SU-DHL-6 (cell line): ENCODE measurements around the gene PRDM16.

Experiments
- H2AFZ ChIP-seq: fragments of 200-600 bp; sonication (generic); 2 replicates; pipeline ENCODE4 v1.6.1; 2014; ENCODE audit warnings: low read depth, mild to moderate bottlenecking, moderate library complexity, mixed read lengths, antibody characterized with exemption, low read length; ENCODE audit not compliant: severe bottlenecking
- H3F3A ChIP-seq: fragments of 200-600 bp; shearing (Covaris generic); 2 replicates; pipeline ENCODE4 v1.6.0; 2016; ENCODE audit warnings: antibody characterized with exemption, mild to moderate bottlenecking; ENCODE audit not compliant: insufficient read depth
- H3K27ac ChIP-seq: fragments of 200-600 bp; sonication (generic); 2 replicates; pipeline ENCODE4 v1.5.1; 2016; ENCODE audit warnings: low read depth, mild to moderate bottlenecking, low read length, moderate library complexity, mixed read lengths
- H3K27me3 ChIP-seq: fragments of 200-600 bp; sonication (generic), shearing (Covaris generic); 2 replicates; pipeline ENCODE4 v1.6.0; 2014; ENCODE audit warnings: mild to moderate bottlenecking, low read length
- H3K36me3 ChIP-seq: fragments of 200-600 bp; sonication (generic); 2 replicates; pipeline ENCODE4 v1.6.1; 2014; ENCODE audit warnings: mild to moderate bottlenecking, low read length, mixed read lengths
- H3K4me2 ChIP-seq: fragments of 300-600, 200-600 bp; shearing (Covaris generic), sonication (generic); 2 replicates; pipeline ENCODE4 v1.6.0; 2014; ENCODE audit warnings: low read length, low read depth, mild to moderate bottlenecking; ENCODE audit not compliant: poor library complexity, severe bottlenecking
- H3K4me3 ChIP-seq: fragments of 200-600 bp; sonication (generic); 2 replicates; pipeline ENCODE4 v1.5.1; 2014; ENCODE audit warnings: antibody characterized with exemption, low read length, mild to moderate bottlenecking, mixed read lengths; ENCODE audit not compliant: insufficient read depth, poor library complexity, severe bottlenecking
- H3K79me2 ChIP-seq: fragments of 200-600 bp; sonication (generic); 2 replicates; pipeline ENCODE4 v1.6.1; 2014; ENCODE audit warnings: mild to moderate bottlenecking, low read length, moderate library complexity; ENCODE audit not compliant: insufficient read depth
- H3K9ac ChIP-seq: fragments of 200-600 bp; sonication (generic); 2 replicates; pipeline ENCODE4 v1.7.0; 2014; ENCODE audit warnings: mild to moderate bottlenecking, low read length
- H3K9me2 ChIP-seq: fragments of 200-600 bp; sonication (generic); replicated peaks from 2 replicates; pipeline ENCODE4 v1.6.1; 2014; ENCODE audit warnings: low read length; ENCODE audit not compliant: insufficient read depth
- H3K9me3 ChIP-seq: fragments of 200-600 bp; sonication (generic); 2 replicates; pipeline ENCODE4 v1.6.1; 2014; ENCODE audit warnings: low read length, mixed read lengths; ENCODE audit not compliant: insufficient read depth
- H4K20me1 ChIP-seq: fragments of 200-600 bp; sonication (generic); 2 replicates; pipeline ENCODE4 v1.6.1; 2014; ENCODE audit warnings: low read depth, mild to moderate bottlenecking, antibody characterized with exemption, low read length, moderate library complexity, mixed read lengths
- EZH2phosphoT487 ChIP-seq: fragments of 200-600 bp; sonication (generic), shearing (Covaris generic); conservative IDR thresholded peaks from 2 replicates; pipeline ENCODE4 v1.6.1; 2018; ENCODE audit warnings: mild to moderate bottlenecking, antibody characterized with exemption, low read length, moderate library complexity, mixed read lengths
- TF ChIP-seq, protein P1 (sequence below): fragments of 200-600 bp; sonication (generic); IDR thresholded peaks from one replicate; pipeline ENCODE4 v1.5.1; 2017; ENCODE audit warnings: antibody characterized with exemption, mild to moderate bottlenecking, low read length, moderate library complexity; ENCODE audit not compliant: insufficient read depth, poor library complexity, severe bottlenecking

Gene PRDM16

DNA sequence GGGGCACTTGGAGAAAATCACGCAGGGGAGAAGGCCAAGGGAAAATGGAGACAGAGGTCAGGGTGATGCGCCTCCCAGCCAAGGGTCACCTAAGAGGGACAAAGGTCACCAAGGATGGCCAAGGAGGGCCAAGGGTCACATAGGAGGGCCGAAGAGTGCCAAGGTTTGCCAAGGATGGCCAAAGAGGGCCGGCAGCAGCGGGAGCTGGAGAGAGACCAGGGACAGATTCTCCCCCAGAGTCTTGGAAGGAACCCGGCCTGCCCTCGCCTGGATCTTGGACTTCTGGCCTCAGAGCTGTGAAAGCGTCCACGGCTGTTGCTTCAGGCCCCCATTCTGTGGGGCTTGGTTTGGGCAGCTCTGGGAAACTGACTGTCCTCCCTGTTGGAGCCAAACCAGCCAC, 359.9 kb downstream of the PRDM16 start:
- Histone ChIP-seq H3K79me2 (no peaks in the 10 kb centered on the region), H3K27ac (no peak overlapping the region), H3K36me3 (no peaks in the 10 kb centered on the region), H3K9me2 (no peaks in the 10 kb centered on the region), H3K9me3 (no peaks in the 10 kb centered on the region), H3K4me3 (no peak overlapping the region), H3K9ac (no peak overlapping the region), H3K4me2 (no peak overlapping the region), H2AFZ (no peak overlapping the region), H3K27me3 (no peaks in the 10 kb centered on the region), H3F3A (no peaks in the 10 kb centered on the region), H4K20me1 (no peaks in the 10 kb centered on the region)
- TF ChIP-seq, protein P1, sequence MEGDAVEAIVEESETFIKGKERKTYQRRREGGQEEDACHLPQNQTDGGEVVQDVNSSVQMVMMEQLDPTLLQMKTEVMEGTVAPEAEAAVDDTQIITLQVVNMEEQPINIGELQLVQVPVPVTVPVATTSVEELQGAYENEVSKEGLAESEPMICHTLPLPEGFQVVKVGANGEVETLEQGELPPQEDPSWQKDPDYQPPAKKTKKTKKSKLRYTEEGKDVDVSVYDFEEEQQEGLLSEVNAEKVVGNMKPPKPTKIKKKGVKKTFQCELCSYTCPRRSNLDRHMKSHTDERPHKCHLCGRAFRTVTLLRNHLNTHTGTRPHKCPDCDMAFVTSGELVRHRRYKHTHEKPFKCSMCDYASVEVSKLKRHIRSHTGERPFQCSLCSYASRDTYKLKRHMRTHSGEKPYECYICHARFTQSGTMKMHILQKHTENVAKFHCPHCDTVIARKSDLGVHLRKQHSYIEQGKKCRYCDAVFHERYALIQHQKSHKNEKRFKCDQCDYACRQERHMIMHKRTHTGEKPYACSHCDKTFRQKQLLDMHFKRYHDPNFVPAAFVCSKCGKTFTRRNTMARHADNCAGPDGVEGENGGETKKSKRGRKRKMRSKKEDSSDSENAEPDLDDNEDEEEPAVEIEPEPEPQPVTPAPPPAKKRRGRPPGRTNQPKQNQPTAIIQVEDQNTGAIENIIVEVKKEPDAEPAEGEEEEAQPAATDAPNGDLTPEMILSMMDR, result no peak
- no peak for TF ChIP-seq EZH2phosphoT487

DNA sequence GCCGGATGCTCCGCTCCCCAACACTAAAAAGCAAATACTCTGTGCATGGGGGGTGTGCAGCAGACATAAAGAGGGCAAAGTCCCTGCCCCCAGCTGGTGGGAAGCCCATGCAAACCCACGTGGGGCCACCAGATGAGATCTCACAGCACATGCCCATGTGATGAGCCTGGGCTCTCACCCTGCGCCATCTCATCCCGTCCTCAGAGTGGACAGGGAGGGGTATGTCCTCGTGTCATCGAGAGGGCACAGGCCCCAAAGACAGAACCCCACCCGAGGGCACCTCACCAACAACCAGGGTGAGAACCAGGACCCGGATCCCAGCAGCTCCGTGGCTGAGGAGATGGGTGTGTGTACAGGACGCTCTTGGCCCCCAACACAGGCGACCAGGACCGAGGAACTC, 360.3 kb downstream of the PRDM16 start:
- H3K9ac ChIP-seq, result no peak overlapping the region
- no peak overlapping the region for H3K27ac ChIP-seq
- TF ChIP-seq, protein P1, result no peak
- no peak for TF ChIP-seq EZH2phosphoT487
- no peaks in the 10 kb centered on the region for H3K79me2 ChIP-seq
- H4K20me1 ChIP-seq, result no peaks in the 10 kb centered on the region
- no peak overlapping the region for H2AFZ ChIP-seq
- H3K27me3 ChIP-seq, result no peaks in the 10 kb centered on the region
- no peaks in the 10 kb centered on the region for H3K9me2 ChIP-seq
- no peak overlapping the region for H3K4me2 ChIP-seq
- H3K4me3 ChIP-seq, result no peak overlapping the region
- H3F3A ChIP-seq, result no peaks in the 10 kb centered on the region
- H3K9me3 ChIP-seq, result no peaks in the 10 kb centered on the region
- H3K36me3 ChIP-seq, result no peaks in the 10 kb centered on the region

DNA sequence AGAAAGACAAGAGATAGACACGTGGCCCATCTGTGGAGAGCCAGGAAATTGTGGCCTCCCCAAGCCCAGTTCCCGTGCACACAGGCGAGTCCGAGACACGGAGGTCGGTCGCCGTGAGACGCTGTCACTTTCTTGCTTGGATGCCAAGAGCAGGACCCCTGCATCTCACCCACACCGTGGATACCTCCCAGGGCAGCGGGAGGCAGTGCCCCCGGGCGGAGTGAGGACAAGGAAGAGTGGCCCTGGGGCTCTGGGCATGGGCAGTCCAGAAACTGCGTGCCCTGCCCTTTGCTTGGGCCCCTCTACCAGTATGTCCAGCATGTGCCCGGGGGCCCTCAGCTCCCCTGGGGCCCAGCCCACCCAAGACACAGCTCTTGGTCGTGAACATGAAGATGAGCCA, 360.8 kb downstream of the PRDM16 start:
- no peaks in the 10 kb centered on the region for H3K9me2 ChIP-seq
- TF ChIP-seq, protein P1, result no peak
- TF ChIP-seq EZH2phosphoT487, result no peak
- H3K4me2 ChIP-seq, result no peak overlapping the region
- no peaks in the 10 kb centered on the region for H3K27me3 ChIP-seq
- H3K36me3 ChIP-seq, result no peaks in the 10 kb centered on the region
- H2AFZ ChIP-seq, result no peak overlapping the region
- no peak overlapping the region for H3K27ac ChIP-seq
- H3K9ac ChIP-seq, result no peak overlapping the region
- H3K79me2 ChIP-seq, result no peaks in the 10 kb centered on the region
- H3K4me3 ChIP-seq, result no peak overlapping the region
- H3F3A ChIP-seq, result no peaks in the 10 kb centered on the region
- no peaks in the 10 kb centered on the region for H3K9me3 ChIP-seq
- H4K20me1 ChIP-seq, result no peaks in the 10 kb centered on the region

DNA sequence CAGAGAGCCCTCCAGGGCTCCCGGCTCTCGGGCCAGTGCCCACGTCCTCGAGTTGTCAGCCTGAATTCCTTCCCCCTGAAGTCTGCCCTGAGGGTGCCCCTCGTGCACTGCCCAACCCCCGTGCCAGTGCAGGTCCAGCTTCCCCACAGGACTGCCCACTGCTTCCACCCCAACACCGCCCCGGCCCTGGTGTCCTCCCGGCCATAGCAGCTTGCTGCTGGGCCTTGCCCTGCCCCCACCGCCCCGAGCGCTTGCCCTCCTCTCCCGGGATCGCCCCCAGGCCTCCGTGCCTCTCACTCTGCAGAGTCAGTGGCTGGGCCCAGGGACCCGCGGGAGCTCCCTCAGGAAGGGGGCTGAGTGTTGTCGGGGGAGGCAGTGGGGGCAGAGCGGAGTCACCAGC, 361.4 kb downstream of the PRDM16 start:
- Histone ChIP-seq H2AFZ (no peak overlapping the region), H3F3A (no peaks in the 10 kb centered on the region), H3K27ac (no peak overlapping the region), H4K20me1 (no peaks in the 10 kb centered on the region), H3K4me2 (no peak overlapping the region), H3K27me3 (no peaks in the 10 kb centered on the region), H3K9ac (no peak overlapping the region), H3K79me2 (no peaks in the 10 kb centered on the region), H3K36me3 (no peaks in the 10 kb centered on the region), H3K9me3 (no peaks in the 10 kb centered on the region), H3K9me2 (no peaks in the 10 kb centered on the region), H3K4me3 (no peak overlapping the region)
- TF ChIP-seq, protein P1, result no peak
- no peak for TF ChIP-seq EZH2phosphoT487
